Stomach (tissue), 4 donors: Measurements from ENCODE around the gene ANKFN1.

ENCODE experiments used
- CTCF ChIP-seq, 7 experiments: fragments of 450-650 bp in 4 of 7; fragments of 200-600 bp in 3 of 7; sonication (generic) in 3 of 7; IDR thresholded peaks; one replicate each; pipeline ENCODE4 v1.5.1; 2016 to 2019; ENCODE audit warnings: antibody characterized with exemption in 7 of 7, control low read depth in 2 of 7, mild to moderate bottlenecking in 1 of 7
- POLR2AphosphoS5 ChIP-seq, 3 donors: sonication (generic); formaldehyde crosslinking; IDR thresholded peaks; one replicate each; pipeline ENCODE4 v1.6.1; 2016; ENCODE audit warnings: antibody characterized with exemption in 3 of 3

DNA sequence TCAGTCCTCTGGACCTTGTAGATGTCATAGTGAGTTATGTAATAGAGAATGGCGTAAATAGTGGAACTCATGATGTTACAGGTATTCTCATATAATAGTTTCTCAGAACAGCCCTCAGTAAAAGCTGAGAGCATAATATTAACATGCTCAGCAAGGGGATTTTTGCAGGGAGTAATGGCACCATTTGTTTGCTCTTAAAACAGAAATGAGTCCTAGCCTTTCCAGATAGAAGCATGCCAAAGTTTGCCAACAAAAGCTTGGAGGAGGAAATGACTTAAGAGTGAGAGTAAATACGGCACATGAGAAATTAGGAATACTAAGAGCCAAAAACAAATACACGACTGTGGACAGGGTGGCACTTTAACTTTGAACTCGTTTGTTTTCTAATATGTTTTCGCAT, 198.4 kb downstream of the ANKFN1 start:
- TF ChIP-seq POLR2AphosphoS5 (IDR thresholded peaks at IDR 0.05) = no peak
- no peak for TF ChIP-seq CTCF (IDR thresholded peaks at IDR 0.05)
